HCT116 (cell line): ENCODE data around the gene DGKB.

ENCODE experiments used
- CBX3 ChIP-seq: IDR thresholded peaks from 2 replicates; pipeline ENCODE4 v1.6.1; 2012; ENCODE audit warnings: low read depth
- CEBPB ChIP-seq: IDR thresholded peaks from 2 replicates; pipeline ENCODE4 v1.6.1; 2012; ENCODE audit warnings: low read depth
- EZH2 ChIP-seq: fragments of 200-600 bp; sonication (generic); IDR thresholded peaks from 2 replicates; pipeline ENCODE4 v1.6.1; 2017; ENCODE audit warnings: antibody characterized with exemption, mixed run types
- EZH2phosphoT487 ChIP-seq: fragments of 200-600 bp; IDR thresholded peaks from 2 replicates; pipeline ENCODE4 v1.6.1; 2018; ENCODE audit warnings: antibody characterized with exemption, borderline replicate concordance
- POLR2A ChIP-seq: IDR thresholded peaks from 2 replicates; pipeline ENCODE4 v1.7.0; 2011; ENCODE audit warnings: borderline replicate concordance; ENCODE audit not compliant: insufficient read depth, insufficient read length; ENCODE audit errors: extremely low read depth
- POLR2AphosphoS5 ChIP-seq: IDR thresholded peaks from 2 replicates; pipeline ENCODE4 v1.6.1; 2011; ENCODE audit warnings: mild to moderate bottlenecking, low read depth, low read length, moderate library complexity
- RAD21 ChIP-seq: IDR thresholded peaks from 2 replicates; pipeline ENCODE4 v1.6.1; 2012; ENCODE audit warnings: low read depth, mild to moderate bottlenecking
- SRF ChIP-seq: IDR thresholded peaks from 2 replicates; pipeline ENCODE4 v1.6.1; 2012; ENCODE audit warnings: low read depth
- TCF7L2 ChIP-seq: IDR thresholded peaks from 2 replicates; pipeline ENCODE4 v1.7.0; 2011; ENCODE audit warnings: borderline replicate concordance, inconsistent platforms; ENCODE audit not compliant: insufficient read depth, insufficient read length; ENCODE audit errors: extremely low read depth
- YY1 ChIP-seq: IDR thresholded peaks from 2 replicates; pipeline ENCODE4 v1.6.1; 2011; ENCODE audit warnings: low read length, low read depth, moderate library complexity, mild to moderate bottlenecking; ENCODE audit not compliant: insufficient replicate concordance; ENCODE audit errors: extremely low read depth
- ZNF274 ChIP-seq: fragments of 200-500 bp; sonication (Bioruptor generic); IDR thresholded peaks from 2 replicates; pipeline ENCODE4 v1.6.1; 2014; ENCODE audit warnings: mild to moderate bottlenecking, low read depth, low read length, inconsistent platforms
- TF ChIP-seq, protein P1 (sequence below), 3 experiments: fragments of 200-600 bp in 1 of 3; sonication (generic) in 1 of 3; IDR thresholded peaks in 2 of 3; conservative IDR thresholded peaks in 1 of 3; 2 replicates each; pipeline ENCODE4 v1.5.1; 2012 to 2017; ENCODE audit warnings: low read depth in 2 of 3, low read length in 2 of 3, antibody characterized with exemption in 1 of 3, borderline replicate concordance in 1 of 3, control low read depth in 1 of 3, mild to moderate bottlenecking in 1 of 3, mixed read lengths in 1 of 3, mixed run types in 1 of 3, moderate library complexity in 1 of 3; ENCODE audit not compliant: insufficient read depth in 1 of 3
- TF ChIP-seq, protein P2 (sequence below): IDR thresholded peaks from 2 replicates; pipeline ENCODE4 v1.6.1; 2011; ENCODE audit warnings: mild to moderate bottlenecking, low read length, moderate library complexity; ENCODE audit not compliant: insufficient replicate concordance; ENCODE audit errors: extremely low read depth
- TF ChIP-seq, protein P3 (sequence below): IDR thresholded peaks from 2 replicates; pipeline ENCODE4 v1.6.1; 2012

DNA sequence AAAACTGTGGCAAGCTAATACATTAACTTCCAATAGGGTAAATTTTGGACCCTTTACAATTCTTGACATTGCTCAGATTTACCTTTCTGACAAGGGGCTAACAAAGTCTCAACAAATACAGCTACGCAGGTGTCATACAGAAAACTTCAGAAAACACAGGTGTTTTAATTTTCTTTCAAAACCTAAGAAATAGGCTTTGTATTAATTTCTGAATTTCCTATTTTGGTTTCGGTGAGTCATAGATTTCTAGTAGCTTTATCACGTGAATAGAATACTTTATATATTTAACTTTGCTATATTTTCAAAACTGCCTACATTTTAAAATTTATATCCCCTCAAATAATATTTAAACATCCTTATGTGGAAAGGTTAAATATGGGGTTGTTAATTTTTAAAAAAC, 215.3 kb downstream of the DGKB start:
- no peak for TF ChIP-seq RAD21
- no peak for TF ChIP-seq POLR2A
- TF ChIP-seq CBX3, result no peak
- TF ChIP-seq YY1, result no peak
- TF ChIP-seq, protein P1, sequence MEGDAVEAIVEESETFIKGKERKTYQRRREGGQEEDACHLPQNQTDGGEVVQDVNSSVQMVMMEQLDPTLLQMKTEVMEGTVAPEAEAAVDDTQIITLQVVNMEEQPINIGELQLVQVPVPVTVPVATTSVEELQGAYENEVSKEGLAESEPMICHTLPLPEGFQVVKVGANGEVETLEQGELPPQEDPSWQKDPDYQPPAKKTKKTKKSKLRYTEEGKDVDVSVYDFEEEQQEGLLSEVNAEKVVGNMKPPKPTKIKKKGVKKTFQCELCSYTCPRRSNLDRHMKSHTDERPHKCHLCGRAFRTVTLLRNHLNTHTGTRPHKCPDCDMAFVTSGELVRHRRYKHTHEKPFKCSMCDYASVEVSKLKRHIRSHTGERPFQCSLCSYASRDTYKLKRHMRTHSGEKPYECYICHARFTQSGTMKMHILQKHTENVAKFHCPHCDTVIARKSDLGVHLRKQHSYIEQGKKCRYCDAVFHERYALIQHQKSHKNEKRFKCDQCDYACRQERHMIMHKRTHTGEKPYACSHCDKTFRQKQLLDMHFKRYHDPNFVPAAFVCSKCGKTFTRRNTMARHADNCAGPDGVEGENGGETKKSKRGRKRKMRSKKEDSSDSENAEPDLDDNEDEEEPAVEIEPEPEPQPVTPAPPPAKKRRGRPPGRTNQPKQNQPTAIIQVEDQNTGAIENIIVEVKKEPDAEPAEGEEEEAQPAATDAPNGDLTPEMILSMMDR (IDR thresholded peaks at IDR 0.05 in 2 of 3, conservative IDR thresholded peaks at IDR 0.05 in 1 of 3; ENCODE audit: borderline replicate concordance in 1 of 3, insufficient read depth in 1 of 3, low read depth in 2 of 3, low read length in 2 of 3), result no peak
- TF ChIP-seq POLR2AphosphoS5, result no peak
- TF ChIP-seq EZH2, result no peak
- no peak for TF ChIP-seq CEBPB
- TF ChIP-seq ZNF274, result no peak
- TF ChIP-seq SRF, result no peak
- TF ChIP-seq TCF7L2, result no peak
- TF ChIP-seq, protein P2, sequence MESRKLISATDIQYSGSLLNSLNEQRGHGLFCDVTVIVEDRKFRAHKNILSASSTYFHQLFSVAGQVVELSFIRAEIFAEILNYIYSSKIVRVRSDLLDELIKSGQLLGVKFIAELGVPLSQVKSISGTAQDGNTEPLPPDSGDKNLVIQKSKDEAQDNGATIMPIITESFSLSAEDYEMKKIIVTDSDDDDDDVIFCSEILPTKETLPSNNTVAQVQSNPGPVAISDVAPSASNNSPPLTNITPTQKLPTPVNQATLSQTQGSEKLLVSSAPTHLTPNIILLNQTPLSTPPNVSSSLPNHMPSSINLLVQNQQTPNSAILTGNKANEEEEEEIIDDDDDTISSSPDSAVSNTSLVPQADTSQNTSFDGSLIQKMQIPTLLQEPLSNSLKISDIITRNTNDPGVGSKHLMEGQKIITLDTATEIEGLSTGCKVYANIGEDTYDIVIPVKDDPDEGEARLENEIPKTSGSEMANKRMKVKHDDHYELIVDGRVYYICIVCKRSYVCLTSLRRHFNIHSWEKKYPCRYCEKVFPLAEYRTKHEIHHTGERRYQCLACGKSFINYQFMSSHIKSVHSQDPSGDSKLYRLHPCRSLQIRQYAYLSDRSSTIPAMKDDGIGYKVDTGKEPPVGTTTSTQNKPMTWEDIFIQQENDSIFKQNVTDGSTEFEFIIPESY, result no peak
- TF ChIP-seq, protein P3, sequence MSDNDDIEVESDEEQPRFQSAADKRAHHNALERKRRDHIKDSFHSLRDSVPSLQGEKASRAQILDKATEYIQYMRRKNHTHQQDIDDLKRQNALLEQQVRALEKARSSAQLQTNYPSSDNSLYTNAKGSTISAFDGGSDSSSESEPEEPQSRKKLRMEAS, result no peak
- TF ChIP-seq EZH2phosphoT487, result no peak
